ENCODE measurements around the gene SNAPC4.

SNAPC4 gene

DNA sequence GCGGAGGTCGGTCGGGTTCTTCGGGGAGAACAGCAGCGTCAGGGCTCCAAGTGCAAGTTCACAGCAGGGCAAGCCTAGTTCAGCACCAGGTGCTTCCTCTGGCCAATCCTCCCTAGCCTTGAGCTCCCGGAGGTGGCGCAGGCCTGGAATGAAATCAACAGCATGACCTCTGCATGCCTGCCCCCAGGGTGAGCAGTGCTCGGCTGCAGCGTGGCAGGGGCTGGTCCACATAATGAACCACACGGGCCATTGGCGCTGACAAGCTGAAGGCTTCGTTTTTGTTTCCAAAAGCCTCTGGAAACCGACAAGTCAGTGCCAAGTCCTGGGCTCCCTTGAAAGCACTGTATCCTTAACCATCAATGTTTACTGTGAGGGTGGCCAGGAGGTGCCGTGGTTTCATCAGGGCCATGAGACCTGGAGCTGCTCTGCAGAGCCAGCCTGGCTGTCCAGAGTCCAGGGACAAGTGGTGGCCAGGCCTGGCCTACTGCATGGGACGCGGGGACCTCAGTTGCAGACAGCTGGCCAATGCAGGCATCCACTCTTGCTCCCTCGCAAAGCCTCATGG lies 41.8 kb upstream of the SNAPC4 start:
- Histone ChIP-seq H3K27ac (ENCODE audit: low read depth, low read length) (no peak overlapping the region), H3K9ac (ENCODE audit: low read length) (no peak overlapping the region), H3K27me3 (ENCODE audit: low read length) (no peaks in the 10 kb centered on the region), H3K79me2 (ENCODE audit: insufficient read depth, low read length) (peaks cover 18% of the 10 kb centered on the region), H3F3A (ENCODE audit: insufficient read depth) (peaks cover 10% of the 10 kb centered on the region), H3K9me2 (replicated peaks; ENCODE audit: insufficient read depth, low read length) (no peaks in the 10 kb centered on the region), H2AFZ (ENCODE audit: low read depth, low read length, severe bottlenecking) (no peak overlapping the region), H3K4me3 (ENCODE audit: insufficient read depth, low read length, poor library complexity, severe bottlenecking) (no peak overlapping the region), H3K9me3 (ENCODE audit: insufficient read depth, low read length) (no peaks in the 10 kb centered on the region), H3K4me2 (ENCODE audit: low read depth, low read length, poor library complexity, severe bottlenecking) (no peak overlapping the region), H3K36me3 (ENCODE audit: low read length) (no peaks in the 10 kb centered on the region), H4K20me1 (ENCODE audit: low read depth, low read length) (no peaks in the 10 kb centered on the region)
- no peak for TF ChIP-seq EZH2phosphoT487 (conservative IDR thresholded peaks at IDR 0.05; ENCODE audit: low read length)
- TF ChIP-seq, protein P1, sequence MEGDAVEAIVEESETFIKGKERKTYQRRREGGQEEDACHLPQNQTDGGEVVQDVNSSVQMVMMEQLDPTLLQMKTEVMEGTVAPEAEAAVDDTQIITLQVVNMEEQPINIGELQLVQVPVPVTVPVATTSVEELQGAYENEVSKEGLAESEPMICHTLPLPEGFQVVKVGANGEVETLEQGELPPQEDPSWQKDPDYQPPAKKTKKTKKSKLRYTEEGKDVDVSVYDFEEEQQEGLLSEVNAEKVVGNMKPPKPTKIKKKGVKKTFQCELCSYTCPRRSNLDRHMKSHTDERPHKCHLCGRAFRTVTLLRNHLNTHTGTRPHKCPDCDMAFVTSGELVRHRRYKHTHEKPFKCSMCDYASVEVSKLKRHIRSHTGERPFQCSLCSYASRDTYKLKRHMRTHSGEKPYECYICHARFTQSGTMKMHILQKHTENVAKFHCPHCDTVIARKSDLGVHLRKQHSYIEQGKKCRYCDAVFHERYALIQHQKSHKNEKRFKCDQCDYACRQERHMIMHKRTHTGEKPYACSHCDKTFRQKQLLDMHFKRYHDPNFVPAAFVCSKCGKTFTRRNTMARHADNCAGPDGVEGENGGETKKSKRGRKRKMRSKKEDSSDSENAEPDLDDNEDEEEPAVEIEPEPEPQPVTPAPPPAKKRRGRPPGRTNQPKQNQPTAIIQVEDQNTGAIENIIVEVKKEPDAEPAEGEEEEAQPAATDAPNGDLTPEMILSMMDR (IDR thresholded peaks at IDR 0.05; ENCODE audit: insufficient read depth, low read length, poor library complexity, severe bottlenecking), result no peak

DNA sequence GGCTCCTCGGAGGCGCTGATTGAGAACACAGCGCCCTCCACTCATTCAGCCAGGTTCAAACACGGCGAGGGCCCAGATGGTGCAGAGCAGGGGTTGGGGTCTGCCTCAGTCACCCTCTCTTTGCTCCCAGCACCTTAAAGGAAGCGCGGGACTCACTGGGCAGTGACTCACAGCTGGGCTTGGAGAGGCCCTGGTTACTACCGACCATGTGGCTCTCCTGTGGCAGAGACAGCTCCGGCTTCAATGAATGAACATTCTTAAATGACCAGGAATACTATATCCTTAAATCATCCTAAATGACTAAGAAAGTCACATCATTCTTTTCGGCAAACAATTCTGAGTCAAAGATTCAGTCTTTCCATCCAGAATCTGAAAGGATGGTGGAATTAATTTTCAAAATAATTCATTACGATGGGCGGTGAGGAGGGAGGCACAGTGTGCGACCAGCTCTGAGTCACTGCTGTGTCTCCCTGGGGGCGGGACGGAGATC lies 41.3 kb upstream of the SNAPC4 start:
- H3K27ac ChIP-seq (ENCODE audit: low read depth, low read length), result no peak overlapping the region
- H3K9ac ChIP-seq (ENCODE audit: low read length), result no peak overlapping the region
- no peaks in the 10 kb centered on the region for H3K36me3 ChIP-seq (ENCODE audit: low read length)
- H3K4me3 ChIP-seq (ENCODE audit: insufficient read depth, low read length, poor library complexity, severe bottlenecking), result no peak overlapping the region
- TF ChIP-seq, protein P1 (IDR thresholded peaks at IDR 0.05; ENCODE audit: insufficient read depth, low read length, poor library complexity, severe bottlenecking), result no peak
- no peak for TF ChIP-seq EZH2phosphoT487 (conservative IDR thresholded peaks at IDR 0.05; ENCODE audit: low read length)
- peaks cover 22% of the 10 kb centered on the region for H3K79me2 ChIP-seq (ENCODE audit: insufficient read depth, low read length)
- H3K4me2 ChIP-seq (ENCODE audit: low read depth, low read length, poor library complexity, severe bottlenecking), result no peak overlapping the region
- no peaks in the 10 kb centered on the region for H3K9me2 ChIP-seq (replicated peaks; ENCODE audit: insufficient read depth, low read length)
- H4K20me1 ChIP-seq (ENCODE audit: low read depth, low read length), result no peaks in the 10 kb centered on the region
- H3K9me3 ChIP-seq (ENCODE audit: insufficient read depth, low read length), result no peaks in the 10 kb centered on the region
- H3K27me3 ChIP-seq (ENCODE audit: low read length), result no peaks in the 10 kb centered on the region
- peaks cover 10% of the 10 kb centered on the region for H3F3A ChIP-seq (ENCODE audit: insufficient read depth)
- H2AFZ ChIP-seq (ENCODE audit: low read depth, low read length, severe bottlenecking), result no peak overlapping the region

DNA sequence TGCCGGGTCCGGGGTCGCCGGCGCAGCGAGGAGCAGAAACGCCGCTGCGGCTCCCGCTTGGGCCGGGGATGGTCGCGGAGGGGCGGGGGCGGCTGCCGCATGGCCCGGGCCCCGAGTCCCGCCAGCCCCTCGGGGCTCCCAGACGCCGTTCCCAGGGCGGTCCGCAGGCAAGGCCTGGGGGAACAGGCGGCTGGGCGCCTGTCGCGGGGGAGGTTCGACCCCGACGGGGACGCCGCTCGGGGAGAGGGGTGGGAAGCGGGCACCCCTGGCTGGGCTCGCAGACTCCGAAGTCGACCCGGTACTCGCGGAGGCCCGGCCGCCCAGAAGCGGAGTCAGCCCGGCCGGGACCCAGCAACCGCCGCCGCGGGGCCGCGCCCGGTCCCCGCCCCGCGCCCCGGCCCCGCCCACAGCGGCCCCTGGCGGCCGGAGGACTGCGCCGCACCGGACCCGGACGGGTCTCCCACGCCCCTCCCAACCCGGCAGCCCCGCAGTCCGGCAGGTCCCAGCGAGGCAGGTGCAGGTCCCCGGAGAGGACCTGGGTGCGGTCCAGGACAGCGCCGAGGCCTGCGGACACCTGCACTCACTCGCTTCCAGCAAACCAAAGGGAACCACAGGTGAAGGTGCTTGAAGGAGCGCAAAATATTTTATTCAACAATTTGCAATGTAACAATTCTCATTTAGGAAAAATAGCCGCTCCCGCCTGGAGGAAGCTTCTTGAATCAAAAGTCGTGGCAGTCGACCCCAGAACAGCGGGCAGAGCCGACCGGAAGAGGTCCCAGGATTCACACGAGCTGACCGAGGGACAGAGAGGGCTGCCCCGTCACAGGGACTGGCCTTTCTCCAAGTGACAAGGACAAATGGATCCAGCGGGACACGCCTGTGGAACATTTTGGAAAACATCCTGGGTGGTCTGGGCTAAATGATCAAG lies 39.8 kb upstream of the SNAPC4 start, which contains the start of gene INPP5E:
INPP5E (minus strand) TSS at position 365 of the 928 bp plus-strand sequence. CDS start 426 bp downstream, outside the sequence.
- Histone ChIP-seq H3K27me3 (ENCODE audit: low read length) (no peaks in the 10 kb centered on the region), H3K9me2 (replicated peaks; ENCODE audit: insufficient read depth, low read length) (no peaks in the 10 kb centered on the region), H3K4me2 (ENCODE audit: low read depth, low read length, poor library complexity, severe bottlenecking) (peak within 1 kb of the TSS; percentile 73), H3F3A (ENCODE audit: insufficient read depth) (peaks cover 10% of the 10 kb centered on the region), H3K4me3 (ENCODE audit: insufficient read depth, low read length, poor library complexity, severe bottlenecking) (peak within 1 kb of the TSS; percentile 88), H3K36me3 (ENCODE audit: low read length) (no peaks in the 10 kb centered on the region), H3K9ac (ENCODE audit: low read length) (peak within 1 kb of the TSS; percentile 93), H3K9me3 (ENCODE audit: insufficient read depth, low read length) (no peaks in the 10 kb centered on the region), H3K27ac (ENCODE audit: low read depth, low read length) (peak within 1 kb of the TSS; percentile 52), H4K20me1 (ENCODE audit: low read depth, low read length) (no peaks in the 10 kb centered on the region), H2AFZ (ENCODE audit: low read depth, low read length, severe bottlenecking) (peak within 1 kb of the TSS; percentile 74), H3K79me2 (ENCODE audit: insufficient read depth, low read length) (peaks cover 22% of the 10 kb centered on the region)
- no peak for TF ChIP-seq EZH2phosphoT487 (conservative IDR thresholded peaks at IDR 0.05; ENCODE audit: low read length)
- TF ChIP-seq, protein P1 (IDR thresholded peaks at IDR 0.05; ENCODE audit: insufficient read depth, low read length, poor library complexity, severe bottlenecking), result no peak
